HG02798 (cell line): ENCODE data around the gene CCDC3.

Source experiments
- ATAC-seq: cut with Tn5 transposase; IDR thresholded peaks from one replicate; pipeline ENCODE4 v1.9.1; 2021; ENCODE audit warnings: mild to moderate bottlenecking; ENCODE audit not compliant: unreplicated experiment, poor library complexity

Gene CCDC3

GRCh38 chr10:12969951-12970350, 31.6 kb downstream of the CCDC3 start:
- no peak for ATAC-seq

GRCh38 chr10:12966067-12966466, 35.4 kb downstream of the CCDC3 start:
- ATAC-seq = no peak

DNA sequence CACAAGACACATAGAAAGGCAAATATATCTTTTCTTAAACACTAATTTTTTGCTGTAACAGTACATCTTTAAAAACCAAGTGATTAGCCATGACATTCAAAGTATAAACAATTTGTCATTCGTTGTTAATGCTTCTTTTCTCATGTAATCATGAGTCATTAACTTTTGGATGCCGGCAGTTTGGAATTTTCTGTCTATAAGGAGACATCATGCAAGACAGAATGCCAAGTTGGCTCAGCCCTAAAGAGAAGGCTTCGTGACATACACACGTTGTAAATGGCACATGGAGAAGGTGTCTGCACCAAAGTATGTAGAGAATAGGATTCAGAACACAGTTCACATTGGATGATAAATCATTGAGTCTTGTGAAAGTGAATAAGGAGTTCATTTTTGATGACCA, 35.9 kb downstream of the CCDC3 start:
- no peak for ATAC-seq

- ATAC-seq = no peak
These were observed 39.0 kb downstream of the CCDC3 start for GRCh38 chr10:12962556-12962955.

GRCh38 chr10:12961416-12962205, 39.9 kb downstream of the CCDC3 start:
- no peak for ATAC-seq

DNA sequence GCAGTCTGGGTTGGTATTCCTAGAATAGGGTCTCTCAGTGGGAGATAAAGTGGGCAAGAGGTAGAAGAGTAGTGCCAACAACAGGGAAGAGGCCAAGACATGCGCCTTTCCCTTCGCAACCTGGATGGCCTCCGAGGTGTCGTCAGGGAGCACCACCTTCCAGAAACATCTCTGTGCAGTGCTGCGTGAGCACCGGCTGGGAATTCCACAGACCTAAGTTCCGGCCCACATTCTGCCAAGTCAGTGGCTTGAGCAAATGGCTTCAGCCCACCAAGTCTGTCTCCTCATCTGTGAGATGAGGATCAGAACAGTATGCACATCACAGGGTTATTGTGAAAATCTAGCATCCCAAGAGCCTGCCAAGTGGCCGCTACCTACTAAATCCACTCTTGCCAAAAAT, 40.6 kb downstream of the CCDC3 start:
- no peak for ATAC-seq

- ATAC-seq = no peak
These were observed 41.1 kb downstream of the CCDC3 start for GRCh38 chr10:12960334-12960898.

GRCh38 chr10:12958546-12959110, 42.9 kb downstream of the CCDC3 start:
- no peak for ATAC-seq

DNA sequence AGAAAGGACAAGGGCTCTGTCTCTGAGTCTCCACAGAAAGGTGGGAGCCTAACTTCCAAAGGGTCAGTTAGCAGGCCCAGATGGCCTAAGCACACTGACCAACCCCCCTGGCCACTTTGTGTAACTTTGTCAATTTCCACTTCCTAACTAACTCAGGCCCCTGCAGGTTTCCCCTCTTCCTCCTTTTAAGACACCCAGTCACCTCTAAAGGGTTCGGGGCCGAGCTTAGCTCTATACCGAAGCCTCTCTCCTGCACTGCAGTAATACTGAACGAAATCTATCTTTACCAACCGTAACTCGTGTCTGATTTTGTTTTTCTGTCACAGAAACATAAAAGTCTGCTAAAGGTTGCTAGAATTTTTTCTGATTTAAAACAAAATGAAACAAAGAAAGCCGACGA, 44.4 kb downstream of the CCDC3 start:
- no peak for ATAC-seq

DNA sequence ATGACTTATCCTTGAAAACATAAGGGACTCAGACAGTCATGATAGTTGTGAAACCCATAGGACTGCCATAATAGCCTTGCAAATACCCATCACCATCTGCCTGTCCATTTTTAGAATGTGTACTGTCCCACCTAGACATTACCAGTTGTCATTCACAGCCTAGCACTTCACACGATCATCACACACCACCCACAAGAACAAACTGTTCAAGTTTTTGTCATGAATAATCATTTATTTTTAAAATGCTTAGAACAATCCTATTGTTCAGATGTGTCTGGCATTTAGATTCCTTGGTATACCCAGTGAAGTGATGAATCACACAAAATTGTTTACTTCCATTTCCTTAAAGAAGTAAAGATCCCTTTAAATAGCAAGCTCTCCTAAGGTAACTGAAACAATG, 46.6 kb downstream of the CCDC3 start:
- ATAC-seq = no peak

GRCh38 chr10:12950583-12951128, 50.9 kb downstream of the CCDC3 start:
- no peak for ATAC-seq

DNA sequence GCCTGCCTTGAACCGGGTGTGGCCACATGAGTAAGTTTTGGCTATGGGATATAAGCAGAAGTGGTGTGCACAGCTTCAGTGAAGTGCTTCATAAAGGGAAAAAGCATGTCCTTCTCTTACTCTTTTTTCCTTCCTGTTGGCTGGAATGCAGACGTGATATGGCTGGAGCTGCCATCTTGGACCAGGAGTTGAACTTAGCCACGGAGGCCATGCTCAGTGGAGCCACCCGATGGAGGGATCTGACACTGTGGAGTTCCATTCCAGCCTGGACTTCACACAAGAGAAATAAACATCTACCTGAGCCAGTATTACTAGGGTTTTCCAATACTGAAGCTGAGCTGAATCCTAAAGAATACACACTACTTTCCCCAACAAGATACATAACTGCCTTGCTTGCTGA, 52.3 kb downstream of the CCDC3 start:
- no peak for ATAC-seq

- ATAC-seq = no peak
These were observed 53.8 kb downstream of the CCDC3 start for GRCh38 chr10:12947741-12948140.

GRCh38 chr10:12946372-12946771, 55.1 kb downstream of the CCDC3 start:
- no peak for ATAC-seq

DNA sequence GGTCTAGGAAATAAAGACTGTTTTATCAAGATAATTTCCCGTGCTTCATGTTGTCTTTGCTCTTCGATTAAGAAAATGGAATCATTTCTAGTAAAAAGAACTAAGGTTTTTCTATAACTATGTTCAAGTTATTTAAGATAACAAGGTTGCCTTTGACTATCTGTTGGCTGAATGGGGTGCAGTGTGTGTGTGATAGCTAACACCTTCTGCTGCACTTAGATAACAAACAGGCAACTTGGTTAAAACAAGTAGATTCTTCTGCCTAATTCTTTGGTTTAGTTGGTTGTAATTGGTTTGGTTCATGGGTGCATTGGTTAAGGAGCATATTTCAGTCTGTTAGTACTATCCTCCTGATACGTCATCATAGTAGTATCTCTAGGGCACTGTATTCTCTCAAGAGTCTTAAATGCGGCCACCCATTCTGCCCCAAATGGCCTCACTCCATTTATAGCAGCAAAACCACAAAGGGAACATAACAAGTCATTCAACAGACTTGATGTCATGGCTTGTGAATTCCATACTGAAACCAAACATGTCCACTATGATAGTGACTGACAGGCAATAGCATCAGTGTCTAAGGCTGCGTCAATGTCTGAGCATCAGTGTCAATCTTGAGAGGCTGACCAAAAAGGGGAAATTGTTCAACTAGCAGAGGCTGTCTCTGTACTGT, 55.7 kb downstream of the CCDC3 start:
- ATAC-seq = no peak

DNA sequence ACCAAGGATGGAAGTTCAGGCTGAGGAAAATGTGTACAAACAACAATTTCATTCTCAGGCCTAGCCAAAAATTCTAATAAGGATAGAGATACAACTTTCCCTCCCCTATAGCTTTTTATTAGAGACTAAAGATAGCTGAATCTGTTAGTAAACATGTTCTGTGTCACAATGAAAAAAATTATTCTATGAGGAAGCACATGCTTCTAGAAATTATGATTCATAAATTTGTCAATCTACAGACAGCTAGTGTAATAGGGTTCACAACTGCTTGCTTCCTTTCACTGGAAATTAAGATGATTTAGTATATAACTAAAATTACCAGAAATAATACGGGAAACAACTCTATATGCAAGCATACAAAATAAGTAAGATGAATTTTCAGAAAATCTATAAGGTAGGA, 56.6 kb downstream of the CCDC3 start:
- ATAC-seq = no peak

DNA sequence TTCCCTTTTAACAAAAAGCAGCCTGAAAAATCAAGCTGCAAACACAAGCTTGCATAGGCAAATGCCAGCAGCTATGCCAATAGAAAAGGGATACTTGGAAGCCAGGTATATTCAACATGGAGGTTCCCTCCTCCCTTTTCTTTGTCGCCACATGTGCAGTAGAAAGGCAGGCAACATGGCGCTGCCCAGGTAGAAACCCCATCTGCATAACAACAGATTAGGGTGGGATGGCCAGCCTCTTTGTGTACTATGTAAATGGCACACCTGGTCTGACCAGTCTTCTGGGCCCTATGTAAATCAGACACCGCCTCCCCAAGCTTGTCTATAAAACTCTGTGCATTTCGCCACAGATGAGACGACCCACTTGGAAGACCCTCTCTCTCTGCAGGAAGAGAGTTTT, 58.1 kb downstream of the CCDC3 start:
- no peak for ATAC-seq

DNA sequence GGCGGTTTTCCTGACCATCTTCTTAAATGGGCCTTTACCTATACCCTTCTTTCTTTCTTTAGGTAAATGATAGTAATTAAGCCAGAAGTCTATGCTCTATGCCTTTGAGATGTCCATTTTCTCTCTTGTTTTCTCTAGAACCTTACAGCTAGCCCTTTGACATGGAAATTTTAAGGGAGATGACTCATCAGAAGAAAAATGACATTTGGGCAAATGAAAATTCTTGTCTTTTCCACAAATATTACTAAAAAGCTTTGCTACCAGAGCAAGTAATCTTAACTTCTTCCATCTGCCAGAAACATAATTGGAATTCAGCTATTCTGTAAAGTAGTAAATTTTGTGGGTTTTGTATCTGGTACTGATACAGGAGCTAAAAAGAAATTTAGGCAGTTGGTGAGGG, 59.5 kb downstream of the CCDC3 start:
- no peak for ATAC-seq

DNA sequence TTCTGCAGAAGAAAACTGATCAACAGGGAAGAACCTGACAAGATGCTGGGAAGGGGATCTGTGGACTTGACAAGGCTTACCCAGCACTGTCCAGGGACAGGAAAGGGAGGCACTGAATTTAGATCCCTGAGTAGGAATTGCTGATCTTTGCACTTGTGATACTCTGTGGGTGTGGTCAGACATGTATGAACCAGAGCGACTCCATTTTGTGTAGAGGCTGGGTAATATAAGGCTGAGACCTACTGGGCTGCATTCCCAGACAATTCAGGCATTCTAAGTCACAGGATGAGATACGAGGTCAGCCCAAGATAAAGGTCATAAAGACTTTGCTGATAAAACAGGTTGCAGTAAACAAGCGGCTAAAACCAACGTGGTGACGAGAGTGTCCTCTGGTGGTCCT, 60.7 kb downstream of the CCDC3 start:
- no peak for ATAC-seq

DNA sequence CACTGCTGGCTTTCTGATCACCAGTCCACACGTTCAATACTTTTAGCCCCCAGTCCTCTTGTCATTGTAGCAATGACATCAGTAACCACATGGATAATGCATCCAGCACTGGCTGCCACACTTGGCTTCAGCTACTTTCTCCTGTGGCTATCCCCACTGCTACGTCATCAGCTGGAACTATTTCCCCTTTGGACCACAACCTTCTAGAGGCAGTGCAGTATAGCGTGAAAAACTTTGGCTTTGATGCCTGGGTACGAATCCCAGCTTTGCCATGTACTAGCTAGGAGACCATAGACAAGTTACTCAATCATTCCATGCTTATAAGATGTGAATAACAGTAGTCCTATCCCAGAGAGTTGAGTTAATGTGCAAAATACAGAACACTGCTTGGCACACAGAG, 63.2 kb downstream of the CCDC3 start:
- no peak for ATAC-seq

DNA sequence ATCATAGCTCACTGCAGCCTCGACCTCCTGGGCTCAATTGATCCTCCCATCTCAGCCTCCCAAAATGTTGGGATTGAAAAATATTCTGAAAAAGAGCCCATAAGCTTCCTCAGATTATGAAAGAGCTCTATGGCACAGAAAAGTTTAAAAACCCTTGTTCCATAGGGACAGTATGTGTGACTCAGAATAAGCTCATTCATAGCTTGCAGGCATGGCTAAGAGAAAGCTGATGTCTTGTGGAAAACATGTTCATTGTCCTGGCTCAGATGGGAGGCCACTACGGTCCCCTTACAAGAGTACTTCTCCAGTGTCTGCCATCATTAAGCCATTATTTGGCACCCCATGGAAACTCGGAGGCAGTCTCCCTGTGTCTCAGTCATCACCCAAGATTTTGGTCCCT, 64.0 kb downstream of the CCDC3 start:
- ATAC-seq = no peak
